HCT116 (cell line): ENCODE data around the gene TTC1. TPM values are rescaled to one million over a fixed set of nuclear protein-coding genes. Genes with fewer than 3 reads are reported as not detected.

Experiments
- ATAC-seq: fragments of 200-7000 bp; cut with Tn5 transposase; 2 replicates; pipeline ENCODE4 v1.9.1; 2020; ENCODE audit warnings: mild to moderate bottlenecking, moderate library complexity
- BruUV-seq: library from RNA; stranded (reverse); fragments of 400-500 nt; replicated peaks from 2 replicates; lab custom pipeline; 2021; lab: Mats Ljungman, UMichigan
- CTCF ChIA-PET: fragments of 300-600 bp; sonication (Branson Sonifier 250); formaldehyde crosslinking; loops from one replicate; lab custom pipeline; 2021; ENCODE audit warnings: antibody characterized with exemption; lab: Charles Lee
- POLR2A ChIA-PET: fragments of 300-600, 350-600 bp; sonication (Branson Sonifier 250); formaldehyde crosslinking; loops from one replicate; lab custom pipeline; 2021; ENCODE audit warnings: antibody characterized with exemption; lab: Charles Lee
- RAD21 ChIA-PET, 2 experiments: fragments of 300-600 bp; sonication (Branson Sonifier 250); formaldehyde crosslinking; loops; one replicate each; lab custom pipeline; 2023; ENCODE audit warnings: low total read pairs in 2 of 2; ENCODE audit not compliant: uncharacterized antibody in 2 of 2, unreplicated experiment in 2 of 2, low non-redundant PET in 1 of 2; lab: Charles Lee
- DNase-seq: peaks from one replicate; pipeline ENCODE4 v3.0.0-alpha.2; 2010; ENCODE audit warnings: low read depth, low spot score
- H2AFZ ChIP-seq: fragments of 200-600 bp; shearing (Covaris generic), sonication (generic); 2 replicates; pipeline ENCODE4 v1.6.1; 2017; ENCODE audit warnings: low read depth, mixed run types, mixed read lengths, antibody characterized with exemption, low read length; ENCODE audit not compliant: poor library complexity, severe bottlenecking
- H3K27ac ChIP-seq: 2 replicates; pipeline ENCODE4 v1.5.1; 2012; ENCODE audit warnings: low read depth, low read length
- H3K27me3 ChIP-seq: fragments of 200-600 bp; sonication (generic); 2 replicates; pipeline ENCODE4 v1.6.1; 2016; ENCODE audit warnings: mixed run types, low read length, mixed read lengths; ENCODE audit not compliant: insufficient read depth
- H3K36me3 ChIP-seq, 2 experiments: fragments of 200-500 bp in 1 of 2; fragments of 200-600 bp in 1 of 2; sonication (Bioruptor generic) in 1 of 2; sonication (generic) in 1 of 2; 2 replicates each; pipeline versions ENCODE4 v1.5.1 to v1.6.1; 2014 to 2016; ENCODE audit warnings: low read length in 2 of 2, inconsistent platforms in 1 of 2, mixed read lengths in 1 of 2, mixed run types in 1 of 2; ENCODE audit not compliant: insufficient read depth in 2 of 2, control insufficient read depth in 1 of 2
- H3K4me1 ChIP-seq, 2 experiments: fragments of 200-600 bp in 1 of 2; sonication (generic) in 1 of 2; 2 replicates each; pipeline versions ENCODE4 v1.5.1 to v1.6.1; 2012 to 2017; ENCODE audit warnings: low read length in 2 of 2, inconsistent platforms in 1 of 2, mild to moderate bottlenecking in 1 of 2, mixed read lengths in 1 of 2, mixed run types in 1 of 2, moderate library complexity in 1 of 2; ENCODE audit not compliant: insufficient read depth in 2 of 2, control insufficient read depth in 1 of 2
- H3K4me2 ChIP-seq: fragments of 200-600 bp; sonication (generic); 2 replicates; pipeline ENCODE4 v1.6.1; 2017; ENCODE audit warnings: mixed run types, low read length, mixed read lengths
- H3K4me3 ChIP-seq, 2 experiments: fragments of 200-600 bp in 1 of 2; sonication (generic) in 1 of 2; replicated peaks in 1 of 2; 2 replicates each; pipeline ENCODE4 v1.5.1; 2011 to 2016; ENCODE audit warnings: low read length in 2 of 2, control low read depth in 1 of 2, low read depth in 1 of 2, mild to moderate bottlenecking in 1 of 2, mixed read lengths in 1 of 2, mixed run types in 1 of 2
- H3K79me2 ChIP-seq: fragments of 200-600 bp; sonication (generic); 2 replicates; pipeline ENCODE4 v1.6.1; 2017; ENCODE audit warnings: mild to moderate bottlenecking, mixed run types, low read length, moderate library complexity, mixed read lengths; ENCODE audit not compliant: insufficient read depth
- H3K9ac ChIP-seq: fragments of 200-600 bp; sonication (generic); 2 replicates; pipeline ENCODE4 v1.6.1; 2016; ENCODE audit warnings: low read length, mixed read lengths
- H3K9me2 ChIP-seq: fragments of 200-600 bp; sonication (generic), shearing (Covaris generic); 2 replicates; pipeline ENCODE4 v1.6.1; 2017; ENCODE audit warnings: mixed run types, mild to moderate bottlenecking, moderate library complexity; ENCODE audit not compliant: insufficient read depth
- H3K9me3 ChIP-seq, 2 experiments: fragments of 200-500 bp in 1 of 2; fragments of 200-600 bp in 1 of 2; sonication (Bioruptor generic) in 1 of 2; sonication (generic) in 1 of 2; 2 replicates each; pipeline ENCODE4 v1.6.1; 2014 to 2017; ENCODE audit warnings: low read length in 2 of 2, mixed read lengths in 2 of 2, inconsistent platforms in 1 of 2, low read depth in 1 of 2, mild to moderate bottlenecking in 1 of 2, mixed run types in 1 of 2, moderate library complexity in 1 of 2; ENCODE audit not compliant: control insufficient read depth in 1 of 2, insufficient read depth in 1 of 2
- H4K20me1 ChIP-seq: fragments of 200-600 bp; sonication (generic), shearing (Covaris generic); 2 replicates; pipeline ENCODE4 v1.6.1; 2017; ENCODE audit warnings: mixed run types, mild to moderate bottlenecking, moderate library complexity; ENCODE audit not compliant: insufficient read depth
- ATF3 ChIP-seq: IDR thresholded peaks from 2 replicates; pipeline ENCODE4 v1.6.1; 2012
- CTCF ChIP-seq, 3 experiments: fragments of 200-600 bp in 1 of 3; sonication (generic) in 1 of 3; IDR thresholded peaks in 2 of 3; conservative IDR thresholded peaks in 1 of 3; 2 replicates each; pipeline ENCODE4 v1.5.1; 2012 to 2017; ENCODE audit warnings: low read depth in 2 of 3, low read length in 2 of 3, antibody characterized with exemption in 1 of 3, borderline replicate concordance in 1 of 3, control low read depth in 1 of 3, mild to moderate bottlenecking in 1 of 3, mixed read lengths in 1 of 3, mixed run types in 1 of 3, moderate library complexity in 1 of 3; ENCODE audit not compliant: insufficient read depth in 1 of 3
- EGR1 ChIP-seq: IDR thresholded peaks from 2 replicates; pipeline ENCODE4 v1.6.1; 2012; ENCODE audit warnings: low read depth
- ELF1 ChIP-seq: IDR thresholded peaks from 2 replicates; pipeline ENCODE4 v1.6.1; 2012; ENCODE audit warnings: low read depth, borderline replicate concordance
- EZH2 ChIP-seq: fragments of 200-600 bp; sonication (generic); IDR thresholded peaks from 2 replicates; pipeline ENCODE4 v1.6.1; 2017; ENCODE audit warnings: antibody characterized with exemption, mixed run types
- EZH2phosphoT487 ChIP-seq: fragments of 200-600 bp; IDR thresholded peaks from 2 replicates; pipeline ENCODE4 v1.6.1; 2018; ENCODE audit warnings: antibody characterized with exemption, borderline replicate concordance
- FOSL1 ChIP-seq: IDR thresholded peaks from 2 replicates; pipeline ENCODE4 v1.6.1; 2012; ENCODE audit warnings: low read depth
- JUND ChIP-seq: IDR thresholded peaks from 2 replicates; pipeline ENCODE4 v1.6.1; 2012
- POLR2A ChIP-seq: IDR thresholded peaks from 2 replicates; pipeline ENCODE4 v1.7.0; 2011; ENCODE audit warnings: borderline replicate concordance; ENCODE audit not compliant: insufficient read depth, insufficient read length; ENCODE audit errors: extremely low read depth
- POLR2AphosphoS5 ChIP-seq: IDR thresholded peaks from 2 replicates; pipeline ENCODE4 v1.6.1; 2011; ENCODE audit warnings: mild to moderate bottlenecking, low read depth, low read length, moderate library complexity
- RAD21 ChIP-seq: IDR thresholded peaks from 2 replicates; pipeline ENCODE4 v1.6.1; 2012; ENCODE audit warnings: low read depth, mild to moderate bottlenecking
- SIN3A ChIP-seq: IDR thresholded peaks from 2 replicates; pipeline ENCODE4 v1.6.1; 2012; ENCODE audit warnings: low read depth
- SP1 ChIP-seq: IDR thresholded peaks from 2 replicates; pipeline ENCODE4 v1.6.1; 2012; ENCODE audit warnings: low read depth
- TCF7L2 ChIP-seq: IDR thresholded peaks from 2 replicates; pipeline ENCODE4 v1.7.0; 2011; ENCODE audit warnings: borderline replicate concordance, inconsistent platforms; ENCODE audit not compliant: insufficient read depth, insufficient read length; ENCODE audit errors: extremely low read depth
- YY1 ChIP-seq: IDR thresholded peaks from 2 replicates; pipeline ENCODE4 v1.6.1; 2011; ENCODE audit warnings: low read length, low read depth, moderate library complexity, mild to moderate bottlenecking; ENCODE audit not compliant: insufficient replicate concordance; ENCODE audit errors: extremely low read depth
- ZFX ChIP-seq: fragments of 450-650 bp; IDR thresholded peaks from 2 replicates; pipeline ENCODE4 v1.6.1; 2017
- ZNF274 ChIP-seq: fragments of 200-500 bp; sonication (Bioruptor generic); IDR thresholded peaks from 2 replicates; pipeline ENCODE4 v1.6.1; 2014; ENCODE audit warnings: mild to moderate bottlenecking, low read depth, low read length, inconsistent platforms
- intact Hi-C: fragments of 100-400 bp; cut with micrococcal nuclease; formaldehyde crosslinking; loops from 2 replicates; pipeline ENCODE4 v1.10.0; 2022
- total RNA-seq: library from RNA; stranded (reverse); gene quantifications from one replicate; pipeline ENCODE4 v1.2.1, GENCODE V29; 2021; ENCODE audit not compliant: unreplicated experiment
- TF ChIP-seq, protein P1 (sequence below): IDR thresholded peaks from 2 replicates; pipeline ENCODE4 v1.6.1; 2012; ENCODE audit warnings: low read depth
- TF ChIP-seq, protein P2 (sequence below): IDR thresholded peaks from 2 replicates; pipeline ENCODE4 v1.6.1; 2011; ENCODE audit warnings: mild to moderate bottlenecking, low read length, moderate library complexity; ENCODE audit not compliant: insufficient replicate concordance; ENCODE audit errors: extremely low read depth
- TF ChIP-seq, protein P3 (sequence below): IDR thresholded peaks from 2 replicates; pipeline ENCODE4 v1.6.1; 2012

TTC1 gene
- total RNA-seq, 1 experiment from 2014 or later: 48.1 TPM

GRCh38 chr5:159971931-159972461, 36.9 kb upstream of the TTC1 start:
- no peaks in the 10 kb centered on the region for H3K27me3 ChIP-seq
- ChIA-PET RAD21 (no interaction called here), POLR2A (interaction anchor here (0.6 kb wide), 1 partner anchor 216 kb away, joined by 4 read pairs; no protein-coding TSS in a partner anchor), CTCF (no interaction called here)
- H3K36me3 ChIP-seq: no peaks in the 10 kb centered on the region
- H3K4me1 ChIP-seq: peaks cover 0 to 28% of the 10 kb centered on the region in 2 experiments; a peak in 2 of 4 replicates
- ATAC-seq (no peak), DNase-seq (no peak)
- H2AFZ ChIP-seq: no peak overlapping the region
- no peak for TF ChIP-seq TCF7L2
- TF ChIP-seq ZNF274: no peak
- TF ChIP-seq POLR2AphosphoS5: no peak
- TF ChIP-seq ELF1: no peak
- no peak for TF ChIP-seq EZH2
- no peak for TF ChIP-seq SP1
- TF ChIP-seq FOSL1: no peak
- TF ChIP-seq EGR1: no peak
- TF ChIP-seq, protein P1, sequence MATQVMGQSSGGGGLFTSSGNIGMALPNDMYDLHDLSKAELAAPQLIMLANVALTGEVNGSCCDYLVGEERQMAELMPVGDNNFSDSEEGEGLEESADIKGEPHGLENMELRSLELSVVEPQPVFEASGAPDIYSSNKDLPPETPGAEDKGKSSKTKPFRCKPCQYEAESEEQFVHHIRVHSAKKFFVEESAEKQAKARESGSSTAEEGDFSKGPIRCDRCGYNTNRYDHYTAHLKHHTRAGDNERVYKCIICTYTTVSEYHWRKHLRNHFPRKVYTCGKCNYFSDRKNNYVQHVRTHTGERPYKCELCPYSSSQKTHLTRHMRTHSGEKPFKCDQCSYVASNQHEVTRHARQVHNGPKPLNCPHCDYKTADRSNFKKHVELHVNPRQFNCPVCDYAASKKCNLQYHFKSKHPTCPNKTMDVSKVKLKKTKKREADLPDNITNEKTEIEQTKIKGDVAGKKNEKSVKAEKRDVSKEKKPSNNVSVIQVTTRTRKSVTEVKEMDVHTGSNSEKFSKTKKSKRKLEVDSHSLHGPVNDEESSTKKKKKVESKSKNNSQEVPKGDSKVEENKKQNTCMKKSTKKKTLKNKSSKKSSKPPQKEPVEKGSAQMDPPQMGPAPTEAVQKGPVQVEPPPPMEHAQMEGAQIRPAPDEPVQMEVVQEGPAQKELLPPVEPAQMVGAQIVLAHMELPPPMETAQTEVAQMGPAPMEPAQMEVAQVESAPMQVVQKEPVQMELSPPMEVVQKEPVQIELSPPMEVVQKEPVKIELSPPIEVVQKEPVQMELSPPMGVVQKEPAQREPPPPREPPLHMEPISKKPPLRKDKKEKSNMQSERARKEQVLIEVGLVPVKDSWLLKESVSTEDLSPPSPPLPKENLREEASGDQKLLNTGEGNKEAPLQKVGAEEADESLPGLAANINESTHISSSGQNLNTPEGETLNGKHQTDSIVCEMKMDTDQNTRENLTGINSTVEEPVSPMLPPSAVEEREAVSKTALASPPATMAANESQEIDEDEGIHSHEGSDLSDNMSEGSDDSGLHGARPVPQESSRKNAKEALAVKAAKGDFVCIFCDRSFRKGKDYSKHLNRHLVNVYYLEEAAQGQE: no peak
- TF ChIP-seq RAD21: no peak
- no peak for TF ChIP-seq POLR2A
- no peak for TF ChIP-seq CTCF (IDR thresholded peaks at IDR 0.05 in 2 of 3, conservative IDR thresholded peaks at IDR 0.05 in 1 of 3; ENCODE audit: borderline replicate concordance in 1 of 3, insufficient read depth in 1 of 3, low read depth in 2 of 3, low read length in 2 of 3)
- TF ChIP-seq ZFX: no peak
- no peak for TF ChIP-seq SIN3A
- TF ChIP-seq, protein P2, sequence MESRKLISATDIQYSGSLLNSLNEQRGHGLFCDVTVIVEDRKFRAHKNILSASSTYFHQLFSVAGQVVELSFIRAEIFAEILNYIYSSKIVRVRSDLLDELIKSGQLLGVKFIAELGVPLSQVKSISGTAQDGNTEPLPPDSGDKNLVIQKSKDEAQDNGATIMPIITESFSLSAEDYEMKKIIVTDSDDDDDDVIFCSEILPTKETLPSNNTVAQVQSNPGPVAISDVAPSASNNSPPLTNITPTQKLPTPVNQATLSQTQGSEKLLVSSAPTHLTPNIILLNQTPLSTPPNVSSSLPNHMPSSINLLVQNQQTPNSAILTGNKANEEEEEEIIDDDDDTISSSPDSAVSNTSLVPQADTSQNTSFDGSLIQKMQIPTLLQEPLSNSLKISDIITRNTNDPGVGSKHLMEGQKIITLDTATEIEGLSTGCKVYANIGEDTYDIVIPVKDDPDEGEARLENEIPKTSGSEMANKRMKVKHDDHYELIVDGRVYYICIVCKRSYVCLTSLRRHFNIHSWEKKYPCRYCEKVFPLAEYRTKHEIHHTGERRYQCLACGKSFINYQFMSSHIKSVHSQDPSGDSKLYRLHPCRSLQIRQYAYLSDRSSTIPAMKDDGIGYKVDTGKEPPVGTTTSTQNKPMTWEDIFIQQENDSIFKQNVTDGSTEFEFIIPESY: no peak
- TF ChIP-seq, protein P3, sequence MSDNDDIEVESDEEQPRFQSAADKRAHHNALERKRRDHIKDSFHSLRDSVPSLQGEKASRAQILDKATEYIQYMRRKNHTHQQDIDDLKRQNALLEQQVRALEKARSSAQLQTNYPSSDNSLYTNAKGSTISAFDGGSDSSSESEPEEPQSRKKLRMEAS: no peak
- TF ChIP-seq YY1: no peak
- no peak for TF ChIP-seq JUND
- no peak for TF ChIP-seq ATF3
- TF ChIP-seq EZH2phosphoT487: no peak
- no peak overlapping the region for H3K27ac ChIP-seq
- no peak overlapping the region for H3K4me3 ChIP-seq
- no peaks in the 10 kb centered on the region for H4K20me1 ChIP-seq
- H3K9me3 ChIP-seq: no peaks in the 10 kb centered on the region
- H3K9me2 ChIP-seq: no peaks in the 10 kb centered on the region
- no peak overlapping the region for H3K9ac ChIP-seq
- H3K79me2 ChIP-seq: no peaks in the 10 kb centered on the region
- H3K4me2 ChIP-seq: no peak overlapping the region
- intact Hi-C loops: no loop called here
- BruUV-seq: no TSS peak
